ENCODE data around the gene ANO6. TPM values are rescaled to one million over a fixed set of nuclear protein-coding genes. Genes with fewer than 3 reads are reported as not detected.
A peak's percentile ranks its signal among the peaks of the same experiment; 100 is the strongest.

Gene ANO6
- total RNA-seq, 1 experiment from 2014 or later, result 34.2 TPM

- Mint-ChIP-seq H3K27ac (ENCODE audit: unreplicated experiment) (no peak overlapping the region), H3K9me3 (ENCODE audit: low read depth, unreplicated experiment) (peaks cover 3% of the 10 kb centered on the region), H3K4me3 (ENCODE audit: low read depth, unreplicated experiment) (no peak overlapping the region), H3K4me1 (ENCODE audit: low read depth, unreplicated experiment) (no peaks in the 10 kb centered on the region), H3K36me3 (ENCODE audit: insufficient read depth, unreplicated experiment) (no peaks in the 10 kb centered on the region), H3K27me3 (ENCODE audit: unreplicated experiment) (no peaks in the 10 kb centered on the region)
- TF ChIP-seq CTCF (IDR thresholded peaks at IDR 0.05; ENCODE audit: unreplicated experiment), result no peak
- CTCF ChIA-PET, result interaction anchor here (0.7 kb wide), 1 partner anchor 427 kb away, joined by 3 read pairs; no protein-coding TSS in a partner anchor
- no TSS peak for BruUV-seq (replicated peaks)
- intact Hi-C loops (cut with micrococcal nuclease; ENCODE audit: unreplicated experiment), result no loop called here
- peak; percentile 47 for DNase-seq
Observed at GRCh38 chr12:45439039-45439438, 223.1 kb downstream of the ANO6 start.

GRCh38 chr12:45446013-45446412 lies 230.1 kb downstream of the ANO6 start:
- no peak overlapping the region for H3K4me3 Mint-ChIP-seq (ENCODE audit: low read depth, unreplicated experiment)
- TF ChIP-seq CTCF (IDR thresholded peaks at IDR 0.05; ENCODE audit: unreplicated experiment), result no peak
- H3K36me3 Mint-ChIP-seq (ENCODE audit: insufficient read depth, unreplicated experiment), result no peaks in the 10 kb centered on the region
- no peak for DNase-seq
- CTCF ChIA-PET, result no interaction called here
- H3K27ac Mint-ChIP-seq (ENCODE audit: unreplicated experiment), result no peak overlapping the region
- intact Hi-C loops (cut with micrococcal nuclease; ENCODE audit: unreplicated experiment), result no loop called here
- no peaks in the 10 kb centered on the region for H3K4me1 Mint-ChIP-seq (ENCODE audit: low read depth, unreplicated experiment)
- H3K27me3 Mint-ChIP-seq (ENCODE audit: unreplicated experiment), result no peaks in the 10 kb centered on the region
- no TSS peak for BruUV-seq (replicated peaks)
- peaks cover 3% of the 10 kb centered on the region for H3K9me3 Mint-ChIP-seq (ENCODE audit: low read depth, unreplicated experiment)

GRCh38 chr12:45458238-45458637 lies 242.3 kb downstream of the ANO6 start:
- Mint-ChIP-seq H3K9me3 (ENCODE audit: low read depth, unreplicated experiment) (no peaks in the 10 kb centered on the region), H3K27me3 (ENCODE audit: unreplicated experiment) (no peaks in the 10 kb centered on the region), H3K36me3 (ENCODE audit: insufficient read depth, unreplicated experiment) (no peaks in the 10 kb centered on the region), H3K4me1 (ENCODE audit: low read depth, unreplicated experiment) (no peaks in the 10 kb centered on the region), H3K27ac (ENCODE audit: unreplicated experiment) (no peak overlapping the region), H3K4me3 (ENCODE audit: low read depth, unreplicated experiment) (no peak overlapping the region)
- CTCF ChIA-PET, result no interaction called here
- no peak for DNase-seq
- intact Hi-C loops (cut with micrococcal nuclease; ENCODE audit: unreplicated experiment), result no loop called here
- BruUV-seq (replicated peaks), result no TSS peak
- TF ChIP-seq CTCF (IDR thresholded peaks at IDR 0.05; ENCODE audit: unreplicated experiment), result no peak

- H3K9me3 Mint-ChIP-seq (ENCODE audit: low read depth, unreplicated experiment), result no peaks in the 10 kb centered on the region
- H3K27me3 Mint-ChIP-seq (ENCODE audit: unreplicated experiment), result no peaks in the 10 kb centered on the region
- BruUV-seq (replicated peaks), result no TSS peak
- no peak overlapping the region for H3K4me3 Mint-ChIP-seq (ENCODE audit: low read depth, unreplicated experiment)
- H3K27ac Mint-ChIP-seq (ENCODE audit: unreplicated experiment), result no peak overlapping the region
- TF ChIP-seq CTCF (IDR thresholded peaks at IDR 0.05; ENCODE audit: unreplicated experiment), result no peak
- no peak for DNase-seq
- H3K4me1 Mint-ChIP-seq (ENCODE audit: low read depth, unreplicated experiment), result no peaks in the 10 kb centered on the region
- H3K36me3 Mint-ChIP-seq (ENCODE audit: insufficient read depth, unreplicated experiment), result no peaks in the 10 kb centered on the region
- intact Hi-C loops (cut with micrococcal nuclease; ENCODE audit: unreplicated experiment), result no loop called here
- CTCF ChIA-PET, result no interaction called here
Observed at GRCh38 chr12:45458854-45459807, 243.2 kb downstream of the ANO6 start.
